ENCODE measurements around the gene PRDM16. TPM values are rescaled to one million over a fixed set of nuclear protein-coding genes. Genes with fewer than 3 reads are reported as not detected.

The PRDM16 gene
- total RNA-seq, 1 donor from 2014 or later, result 84.2 TPM

- no peak overlapping the region for H3K4me3 ChIP-seq
- H3K27ac ChIP-seq, result no peak overlapping the region
- TF ChIP-seq, protein P1, sequence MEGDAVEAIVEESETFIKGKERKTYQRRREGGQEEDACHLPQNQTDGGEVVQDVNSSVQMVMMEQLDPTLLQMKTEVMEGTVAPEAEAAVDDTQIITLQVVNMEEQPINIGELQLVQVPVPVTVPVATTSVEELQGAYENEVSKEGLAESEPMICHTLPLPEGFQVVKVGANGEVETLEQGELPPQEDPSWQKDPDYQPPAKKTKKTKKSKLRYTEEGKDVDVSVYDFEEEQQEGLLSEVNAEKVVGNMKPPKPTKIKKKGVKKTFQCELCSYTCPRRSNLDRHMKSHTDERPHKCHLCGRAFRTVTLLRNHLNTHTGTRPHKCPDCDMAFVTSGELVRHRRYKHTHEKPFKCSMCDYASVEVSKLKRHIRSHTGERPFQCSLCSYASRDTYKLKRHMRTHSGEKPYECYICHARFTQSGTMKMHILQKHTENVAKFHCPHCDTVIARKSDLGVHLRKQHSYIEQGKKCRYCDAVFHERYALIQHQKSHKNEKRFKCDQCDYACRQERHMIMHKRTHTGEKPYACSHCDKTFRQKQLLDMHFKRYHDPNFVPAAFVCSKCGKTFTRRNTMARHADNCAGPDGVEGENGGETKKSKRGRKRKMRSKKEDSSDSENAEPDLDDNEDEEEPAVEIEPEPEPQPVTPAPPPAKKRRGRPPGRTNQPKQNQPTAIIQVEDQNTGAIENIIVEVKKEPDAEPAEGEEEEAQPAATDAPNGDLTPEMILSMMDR (IDR thresholded peaks at IDR 0.05), result no peak
- peaks cover 24 to 36% of the 10 kb centered on the region in 2 donors for H3K36me3 ChIP-seq
- no peak for DNase-seq (ENCODE audit: low spot score in 2 of 2)
- intact Hi-C loops (cut with DNase I), result no loop called here
- H3K4me1 ChIP-seq, result no peaks in the 10 kb centered on the region
- H3K9me3 ChIP-seq, result no peaks in the 10 kb centered on the region
- H3K27me3 ChIP-seq, result no peaks in the 10 kb centered on the region
These were observed 367.9 kb downstream of the PRDM16 start for GRCh38 chr1:3436901-3437300.

DNA sequence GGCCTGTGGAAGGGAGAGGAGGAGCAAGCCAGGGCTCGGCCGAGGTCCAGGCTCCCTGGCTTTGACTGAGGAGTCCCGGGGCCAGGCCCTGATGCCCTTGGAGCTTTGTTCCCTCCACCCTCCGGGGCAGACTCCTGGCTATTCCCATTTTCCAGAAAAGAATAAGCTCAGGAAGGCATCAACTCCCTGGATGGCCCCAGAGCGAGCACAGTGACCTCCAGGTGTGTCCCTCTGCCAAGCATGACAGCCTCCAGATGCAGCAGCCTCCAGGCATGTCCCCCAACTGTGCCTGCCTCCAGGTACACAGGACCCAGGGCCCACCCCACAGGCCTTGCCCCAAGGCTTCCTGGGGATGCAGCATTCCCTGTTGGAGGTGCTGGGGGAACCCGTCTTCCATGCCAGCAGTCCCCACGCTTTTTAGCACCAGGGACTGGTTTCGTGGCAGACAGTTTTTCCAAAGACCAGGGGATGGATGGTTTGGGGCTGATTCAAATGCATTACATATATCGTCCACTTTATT lies 369.7 kb downstream of the PRDM16 start:
- intact Hi-C loops (cut with DNase I), result no loop called here
- Histone ChIP-seq H3K27ac (no peak overlapping the region), H3K4me3 (no peak overlapping the region), H3K27me3 (no peaks in the 10 kb centered on the region), H3K9me3 (no peaks in the 10 kb centered on the region), H3K36me3 (peaks cover 13 to 20% of the 10 kb centered on the region in 2 donors), H3K4me1 (no peaks in the 10 kb centered on the region)
- DNase-seq (ENCODE audit: low spot score in 2 of 2), result no peak
- TF ChIP-seq, protein P1 (IDR thresholded peaks at IDR 0.05), result no peak

GRCh38 chr1:3439346-3440299 lies 370.6 kb downstream of the PRDM16 start:
- no peaks in the 10 kb centered on the region for H3K27me3 ChIP-seq
- no peak overlapping the region for H3K4me3 ChIP-seq
- peaks cover 6 to 11% of the 10 kb centered on the region in 2 donors for H3K36me3 ChIP-seq
- H3K4me1 ChIP-seq, result no peaks in the 10 kb centered on the region
- DNase-seq (ENCODE audit: low spot score in 2 of 2), result no peak
- TF ChIP-seq, protein P1 (IDR thresholded peaks at IDR 0.05), result no peak
- no peak overlapping the region for H3K27ac ChIP-seq
- intact Hi-C loops (cut with DNase I), result no loop called here
- no peaks in the 10 kb centered on the region for H3K9me3 ChIP-seq

GRCh38 chr1:3440300-3440681 lies 371.3 kb downstream of the PRDM16 start:
- Histone ChIP-seq H3K9me3 (no peaks in the 10 kb centered on the region), H3K36me3 (peaks cover 3 to 7% of the 10 kb centered on the region in 2 donors), H3K27me3 (no peaks in the 10 kb centered on the region), H3K27ac (no peak overlapping the region), H3K4me1 (no peaks in the 10 kb centered on the region), H3K4me3 (no peak overlapping the region)
- TF ChIP-seq, protein P1 (IDR thresholded peaks at IDR 0.05), result no peak
- no peak for DNase-seq (ENCODE audit: low spot score in 2 of 2)
- intact Hi-C loops (cut with DNase I), result no loop called here

DNA sequence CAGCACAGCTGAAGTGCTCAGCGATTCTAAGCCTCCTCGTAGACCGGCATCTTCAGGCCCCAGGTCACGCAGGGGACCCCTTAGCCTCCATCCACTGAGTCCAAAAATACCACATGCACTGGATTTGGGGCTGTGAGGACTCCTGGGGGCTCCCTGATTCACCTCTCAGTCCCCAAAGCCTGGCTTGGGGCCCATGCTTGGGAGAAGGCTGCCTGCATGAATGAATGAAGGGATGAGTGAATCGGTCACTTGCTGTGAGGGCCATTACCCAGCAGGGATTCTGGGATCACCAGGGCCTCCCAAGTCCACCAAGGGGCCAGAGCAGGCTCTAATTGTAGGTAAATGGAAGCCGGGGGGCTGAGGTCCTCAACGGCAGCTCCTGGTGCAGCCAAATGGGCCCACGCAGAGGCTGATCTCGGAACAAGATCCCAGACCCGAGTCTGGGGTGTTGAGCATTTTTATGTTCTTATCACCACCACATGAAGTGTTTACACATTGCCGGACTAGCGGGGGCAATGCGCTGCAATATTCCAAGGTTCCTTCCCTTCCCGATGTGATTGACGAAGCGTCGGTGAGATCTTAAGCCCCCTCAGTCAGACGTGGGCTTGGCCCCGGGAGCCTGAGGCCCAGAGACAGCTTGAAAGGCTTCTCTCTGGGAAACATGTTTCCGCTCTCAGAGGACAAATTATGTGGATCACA lies 371.9 kb downstream of the PRDM16 start:
- TF ChIP-seq, protein P1 (IDR thresholded peaks at IDR 0.05), result no peak
- no peak for DNase-seq (ENCODE audit: low spot score in 2 of 2)
- H3K27me3 ChIP-seq, result no peaks in the 10 kb centered on the region
- H3K4me1 ChIP-seq, result no peaks in the 10 kb centered on the region
- H3K4me3 ChIP-seq, result no peak overlapping the region
- intact Hi-C loops (cut with DNase I), result no loop called here
- H3K36me3 ChIP-seq, result peaks cover 0 to 2% of the 10 kb centered on the region in 2 donors
- H3K9me3 ChIP-seq, result peaks cover 0 to 2% of the 10 kb centered on the region in 2 donors
- no peak overlapping the region for H3K27ac ChIP-seq

Data from ascending aorta (tissue), 2 donors.